NCI-H187 (cell line): ENCODE measurements around the gene NMD3.
"Not testable (repeated sequence)": the region's sequence is repeated elsewhere in the genome, so short reads cannot be mapped to it uniquely, and the experiment has no call there.

Source experiments
- DNase-seq, 2 experiments: peaks; one replicate each; lab custom pipeline; 2025; lab: John Stamatoyannopoulos, UW

The NMD3 gene

DNA sequence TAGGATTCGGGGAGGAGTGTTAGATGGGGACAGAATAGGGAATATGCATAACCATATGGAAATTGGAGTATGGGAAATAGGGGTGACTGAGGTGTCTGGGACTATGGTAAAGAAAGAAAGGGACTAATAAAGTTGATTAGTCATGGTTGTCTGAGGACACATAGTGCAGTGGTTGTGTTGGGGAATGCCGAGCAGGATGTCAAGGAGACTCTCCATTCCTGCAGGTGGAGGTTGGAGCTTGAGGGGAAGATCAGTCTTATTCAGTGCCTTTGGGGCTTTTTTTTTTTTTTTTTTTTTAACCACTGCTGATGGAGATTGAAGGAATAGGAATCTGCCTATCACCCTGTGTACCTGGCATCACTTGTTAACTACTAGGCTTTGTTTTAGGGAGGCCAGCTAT, 10.8 kb downstream of the NMD3 start:
- DNase-seq = no peak

DNA sequence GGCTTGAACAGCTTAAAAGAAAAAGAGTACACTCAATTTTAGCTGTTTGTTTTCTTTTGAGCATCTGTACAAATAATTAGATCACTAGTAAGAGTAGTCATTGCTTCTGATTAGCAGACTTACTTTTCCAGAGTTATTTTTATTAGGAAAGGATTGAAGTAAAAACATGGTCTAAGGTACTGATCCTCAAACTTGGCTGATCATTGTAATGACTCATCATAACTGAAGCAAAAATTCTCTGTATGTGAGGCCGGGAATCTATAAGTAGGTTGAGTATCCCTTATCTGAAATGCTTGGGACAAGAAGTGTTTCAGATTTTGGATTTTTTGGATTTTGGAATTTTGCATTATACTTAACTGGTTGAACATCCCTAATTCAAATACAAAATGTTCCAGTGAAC, 12.4 kb downstream of the NMD3 start:
- DNase-seq = no peak

DNA sequence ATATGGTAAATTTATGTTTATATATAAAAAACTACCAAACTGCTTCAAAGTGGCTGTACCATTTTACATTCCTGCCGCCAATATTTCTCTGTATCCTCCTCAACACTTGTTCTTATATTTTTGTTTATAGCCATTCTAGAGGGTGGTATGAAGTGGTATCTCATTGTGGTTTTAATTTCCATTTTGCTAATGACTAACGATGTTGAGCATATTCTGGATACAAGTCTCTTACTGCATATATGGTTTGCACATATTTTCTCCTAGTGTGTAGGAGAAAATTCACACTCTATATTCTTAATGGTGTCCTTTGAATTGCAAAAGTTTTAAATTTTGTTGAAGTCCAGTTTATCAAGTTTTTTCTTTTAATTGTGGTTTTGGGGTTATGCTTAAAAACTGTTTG, 15.1 kb downstream of the NMD3 start:
- DNase-seq = no peak

DNA sequence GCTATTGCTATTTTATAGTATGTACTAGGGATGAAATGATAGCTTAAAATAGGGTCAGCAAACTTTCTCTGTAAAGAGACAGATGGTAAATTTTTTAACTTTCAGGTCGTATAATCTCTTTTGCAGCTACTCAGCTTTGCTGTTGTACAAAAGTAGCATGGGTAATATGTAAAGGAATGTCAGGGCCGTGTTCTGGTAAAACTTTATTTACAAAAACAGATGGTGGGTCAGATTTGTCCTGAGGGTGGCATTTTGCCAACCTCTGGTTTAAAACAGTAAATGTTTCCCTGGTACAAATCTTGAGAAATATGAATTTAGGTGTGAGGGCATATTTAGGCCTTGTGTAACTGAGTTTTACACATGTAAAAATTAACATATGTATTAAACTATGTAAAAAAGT, 18.6 kb downstream of the NMD3 start:
- DNase-seq = no peak

DNA sequence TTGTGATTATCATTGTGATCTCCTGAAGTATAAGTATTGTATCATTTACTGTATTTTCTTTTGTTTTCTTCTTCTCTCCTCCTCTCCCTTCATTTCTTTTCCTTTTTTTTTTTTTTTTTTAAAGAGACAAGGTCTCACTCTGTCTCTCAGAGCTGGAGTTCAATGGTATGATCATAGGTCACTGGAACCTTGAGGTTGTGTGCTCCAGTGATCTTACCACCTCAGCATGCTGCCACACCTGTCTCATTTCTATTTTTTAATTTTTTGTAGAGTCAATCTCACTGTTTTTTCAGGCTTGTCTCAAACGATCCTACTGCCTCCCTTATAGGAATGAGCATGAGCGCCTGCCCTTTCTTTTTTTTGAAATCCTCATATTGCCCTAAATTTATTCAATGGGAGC, 23.4 kb downstream of the NMD3 start:
- DNase-seq = no peak

DNA sequence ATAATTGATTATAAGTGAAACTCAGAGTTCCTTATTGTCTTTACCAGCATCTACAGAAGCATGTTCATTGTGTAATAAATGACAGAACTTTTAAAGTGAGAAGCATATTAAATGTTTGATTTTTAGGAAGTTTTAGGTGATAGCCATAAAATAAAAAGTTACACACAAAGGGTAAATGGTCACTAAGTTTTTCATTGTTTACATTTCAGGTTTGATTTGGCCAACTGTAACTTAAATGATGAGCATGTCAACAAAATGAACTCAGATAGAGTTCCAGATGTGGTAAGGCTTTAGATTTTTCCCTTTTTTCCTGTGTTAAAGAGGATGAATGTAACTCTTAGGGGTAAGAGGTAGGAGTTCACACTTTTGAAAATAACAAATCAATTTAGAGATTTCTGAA, 25.9 kb downstream of the NMD3 start:
- no peak for DNase-seq

DNA sequence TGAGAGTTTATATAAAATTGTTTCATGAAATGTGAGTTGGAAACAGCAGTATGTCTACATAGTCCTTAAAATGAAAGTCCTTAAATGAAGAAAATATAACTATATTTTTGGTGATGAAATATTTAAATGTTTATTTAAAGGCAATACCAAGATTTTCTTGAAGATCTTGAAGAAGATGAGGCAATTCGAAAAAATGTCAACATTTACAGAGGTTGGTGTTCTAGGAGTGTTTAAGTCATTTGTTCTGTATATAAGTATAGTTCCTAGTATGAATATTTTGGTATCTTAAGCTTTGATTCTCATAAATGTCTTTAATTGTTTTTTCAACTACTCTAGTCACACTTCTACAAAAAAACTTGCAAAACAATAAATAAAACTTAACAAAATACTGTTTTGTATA, 29.0 kb downstream of the NMD3 start:
- DNase-seq = no peak

DNA sequence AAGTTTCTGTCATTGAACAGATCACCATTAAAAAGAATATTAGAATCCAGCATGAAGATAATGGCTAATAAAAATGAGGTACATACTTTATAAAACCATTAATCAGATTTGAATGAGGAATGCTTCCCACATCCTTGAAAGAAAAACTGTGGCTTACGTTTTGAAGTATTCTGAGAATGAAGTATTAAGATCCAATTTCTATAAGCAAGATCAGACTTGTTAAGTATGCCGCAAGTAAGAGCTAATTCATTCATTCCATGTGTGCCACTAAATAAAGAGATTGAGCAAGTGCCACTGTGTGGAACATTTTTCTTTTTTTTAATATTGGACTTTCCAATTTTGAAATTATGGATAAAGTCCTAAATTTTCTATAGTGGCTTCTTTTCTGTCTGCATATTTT, 30.6 kb downstream of the NMD3 start:
- DNase-seq = no peak

DNA sequence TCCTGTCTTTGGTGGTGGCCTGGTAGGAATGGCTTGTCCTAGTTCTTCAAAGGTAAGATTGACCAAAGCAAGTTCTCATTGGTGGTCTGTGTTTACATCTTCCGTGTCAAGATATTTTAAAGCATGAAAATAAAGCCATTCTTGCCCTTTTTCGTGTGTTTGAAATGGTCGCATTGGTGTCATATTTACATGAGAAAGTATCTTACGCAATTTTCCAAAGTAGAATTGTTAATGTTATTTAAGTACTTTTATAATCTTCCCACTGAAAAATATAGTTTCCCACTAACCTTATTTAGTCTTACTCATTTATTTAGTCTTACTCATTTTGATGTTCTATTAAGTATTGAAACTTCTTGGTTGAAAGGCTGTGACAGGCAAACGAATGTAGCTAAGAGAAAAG, 31.0 kb downstream of the NMD3 start:
- DNase-seq = no peak

DNA sequence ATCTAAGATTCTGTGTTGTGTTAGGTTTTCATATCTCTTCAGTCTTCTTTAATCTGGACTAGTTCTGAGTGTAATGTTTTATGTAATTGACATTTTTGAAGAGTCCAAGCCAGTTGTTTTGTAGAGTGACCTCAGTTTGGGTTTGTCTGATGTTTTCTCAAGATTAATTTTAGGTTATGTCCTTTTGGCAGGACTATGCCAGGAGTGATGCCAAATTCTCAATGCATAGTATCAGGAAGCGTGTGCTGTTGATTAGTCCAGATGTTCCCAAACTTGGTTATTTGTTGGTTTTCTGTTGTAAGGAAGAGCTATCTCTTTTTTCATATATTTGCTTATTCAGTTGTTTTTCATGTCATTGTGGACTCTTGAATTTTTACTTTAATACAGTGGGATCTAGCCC, 32.6 kb downstream of the NMD3 start:
- DNase-seq = no peak

DNA sequence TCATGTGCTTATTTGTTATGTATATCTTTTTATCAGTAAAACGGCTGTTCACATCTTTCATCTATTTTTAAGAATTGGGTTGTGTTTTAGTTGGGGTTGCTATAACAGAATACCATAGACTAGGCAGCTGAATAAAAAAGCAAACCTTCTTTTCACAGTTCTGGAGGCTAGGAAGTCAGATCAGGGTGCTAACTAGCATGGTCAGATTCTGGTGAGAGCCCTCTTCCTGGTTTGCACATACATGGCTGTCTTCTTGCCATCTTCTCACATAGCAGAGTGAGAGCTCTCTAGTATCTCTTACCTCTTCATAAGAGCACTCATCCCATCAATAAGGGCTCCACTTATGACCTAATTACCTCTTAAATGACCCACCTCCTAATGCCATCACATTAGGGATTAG, 33.8 kb downstream of the NMD3 start:
- DNase-seq = no peak

DNA sequence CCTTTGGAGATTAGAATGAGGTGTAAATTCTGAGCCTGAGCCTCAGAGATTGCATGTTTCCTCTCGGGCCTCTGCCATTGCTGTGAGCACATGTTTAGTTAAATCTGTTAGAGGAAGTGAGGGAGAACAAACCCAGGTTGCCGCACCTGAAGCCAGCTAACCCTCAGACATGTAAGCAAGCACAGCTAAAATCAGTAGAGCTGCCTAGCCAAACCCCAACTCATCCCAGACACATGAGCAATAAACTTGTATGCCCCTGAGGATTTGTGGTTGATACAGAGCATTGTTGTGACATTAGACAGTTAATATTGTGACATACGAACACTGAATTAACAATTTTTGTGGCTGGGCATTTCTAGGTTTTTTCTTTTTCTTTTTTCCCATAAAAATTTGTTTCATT, 41.9 kb downstream of the NMD3 start:
- DNase-seq = no peak

DNA sequence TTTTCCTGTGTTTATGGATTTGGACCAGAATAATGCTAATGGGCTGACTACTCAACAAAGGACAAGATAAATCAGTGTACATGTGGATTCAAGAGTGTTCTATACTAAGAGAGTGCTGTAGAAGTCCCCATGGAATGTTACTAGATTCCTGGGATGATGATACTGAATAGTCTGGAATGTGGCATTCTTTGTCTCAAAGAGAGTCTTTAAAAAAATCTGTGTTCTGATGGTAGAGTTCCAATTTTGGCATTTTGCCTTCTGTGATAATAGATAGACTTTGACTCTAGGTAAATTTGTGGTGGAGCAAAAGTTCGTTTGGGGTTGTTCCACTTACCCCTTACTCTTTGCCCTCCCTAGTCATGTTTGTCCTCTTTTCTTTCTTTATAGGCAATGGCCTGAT, 43.7 kb downstream of the NMD3 start:
- no peak for DNase-seq

DNA sequence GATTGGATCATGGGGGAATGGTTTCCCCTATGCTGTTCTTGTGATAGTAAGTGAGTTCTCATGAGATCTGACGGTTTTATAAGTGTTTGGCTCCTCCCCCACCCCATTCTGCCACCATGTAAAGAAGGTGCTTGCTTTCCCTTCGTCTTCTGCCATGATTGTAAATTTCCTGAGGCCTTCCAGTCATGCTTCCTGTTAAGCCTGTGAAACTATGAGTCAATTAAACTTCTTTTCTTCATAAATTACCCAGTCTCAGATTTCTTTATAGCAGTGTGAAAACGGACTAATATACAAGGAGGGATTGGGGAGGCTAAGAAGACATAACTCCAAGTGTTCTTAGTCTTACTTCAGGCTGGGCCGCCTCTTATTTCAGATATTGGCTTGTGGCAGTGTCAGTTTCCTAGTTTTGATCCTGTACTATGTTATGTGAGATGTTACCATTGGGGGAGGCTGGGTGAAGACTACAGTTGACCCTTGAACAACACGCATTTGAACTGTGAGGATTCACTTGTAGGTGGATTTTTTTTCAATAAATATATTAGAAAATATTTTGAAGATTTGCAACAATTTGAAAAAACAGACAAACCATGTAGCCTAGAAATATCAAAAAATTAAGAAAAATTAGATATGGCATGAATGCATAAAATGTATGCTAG, 44.9 kb downstream of the NMD3 start:
- DNase-seq = no peak

DNA sequence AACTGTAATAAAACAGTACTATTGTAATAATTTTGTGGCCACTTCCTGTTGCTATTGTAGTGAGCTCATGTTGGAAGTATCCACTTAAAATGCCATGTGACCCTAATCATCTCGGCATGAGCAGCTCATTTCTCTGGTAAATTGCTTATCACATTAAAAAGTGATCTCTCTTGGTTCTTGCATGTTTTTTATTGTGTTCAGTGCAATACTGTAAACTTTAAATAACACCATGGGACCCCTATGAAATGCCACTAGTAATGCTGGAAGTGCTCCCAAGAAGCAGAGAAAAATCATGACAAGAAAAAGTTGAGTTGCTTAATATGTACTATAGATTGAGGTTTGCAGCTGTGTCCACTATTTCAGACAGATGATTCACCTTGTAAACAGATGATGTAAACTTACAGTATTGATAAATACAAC, 45.6 kb downstream of the NMD3 start:
- no peak for DNase-seq

DNA sequence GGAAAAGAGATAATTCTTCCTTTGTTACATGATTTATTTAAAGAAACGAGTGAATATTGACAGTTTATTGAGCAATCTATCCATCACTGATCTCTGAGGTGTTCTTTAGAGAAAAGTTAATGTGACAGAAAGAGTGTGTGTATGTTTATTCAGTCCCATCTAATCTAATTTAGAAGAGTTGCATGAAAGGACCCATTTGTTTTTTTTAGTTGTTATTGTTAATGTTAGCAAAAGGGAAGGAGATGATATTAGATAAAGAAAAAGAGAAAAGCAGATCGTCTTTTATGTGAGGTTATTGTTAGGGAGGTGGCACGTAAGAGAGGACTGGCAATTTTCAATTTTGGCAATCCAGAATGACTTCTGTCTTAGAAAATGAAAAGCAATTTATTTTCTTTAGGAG, 46.5 kb downstream of the NMD3 start:
- no peak for DNase-seq

DNA sequence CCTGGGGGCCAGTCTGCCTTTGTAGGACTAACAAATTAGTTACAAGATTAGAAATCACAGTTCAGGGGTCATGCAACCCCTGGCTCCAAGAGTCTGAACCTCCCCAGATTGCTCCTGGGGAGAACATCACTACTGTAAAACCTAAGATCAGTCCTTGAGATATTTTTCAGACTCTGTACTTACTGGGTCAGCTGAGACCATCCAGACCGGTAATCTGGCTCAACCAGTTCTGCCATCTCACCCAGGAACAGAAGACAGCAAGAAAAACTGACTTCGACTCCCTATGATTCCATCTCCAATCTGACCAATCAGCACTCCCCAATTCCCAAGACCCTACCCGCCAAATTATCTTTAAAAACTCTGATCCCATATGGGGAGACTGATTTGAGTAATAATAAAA, 47.5 kb downstream of the NMD3 start:
- no peak for DNase-seq

DNA sequence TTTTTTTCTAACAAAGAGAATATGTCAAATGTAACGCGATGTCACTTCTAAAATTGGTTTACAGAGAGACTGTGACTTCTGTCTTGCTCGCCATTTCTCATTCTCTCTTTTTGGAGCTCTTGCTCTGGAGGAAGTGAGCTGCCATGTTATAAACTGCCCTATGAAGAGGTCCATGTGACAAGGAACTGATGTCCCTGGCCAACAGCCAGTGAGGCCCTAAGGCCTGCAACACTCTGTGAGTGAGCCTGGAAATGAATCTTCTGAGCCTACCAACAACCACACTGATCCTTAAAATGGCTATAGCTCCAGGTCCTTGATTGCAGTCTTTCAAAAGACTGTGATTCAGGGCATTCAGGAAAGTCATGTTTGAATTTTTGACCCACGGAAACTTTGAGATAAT, 49.9 kb downstream of the NMD3 start:
- no peak for DNase-seq

DNA sequence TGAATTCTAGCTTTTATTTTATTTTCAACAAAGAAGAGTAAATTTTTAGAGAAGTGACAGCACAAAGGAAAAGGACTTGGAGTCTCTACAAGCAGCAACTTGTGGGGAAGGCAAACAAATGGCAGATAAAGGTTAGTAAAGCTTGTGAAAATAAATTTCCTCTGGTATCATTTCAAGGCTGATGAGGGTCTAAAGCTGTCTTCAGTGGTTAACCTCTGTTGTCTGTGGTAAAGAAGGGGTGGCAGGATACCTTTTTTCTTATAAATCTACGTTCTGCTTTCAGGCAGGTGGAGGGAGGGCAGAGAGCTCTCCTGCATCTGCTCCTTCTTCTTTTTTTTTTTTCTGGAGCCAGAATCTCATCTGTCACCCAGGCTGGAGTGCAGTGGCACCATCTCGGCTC, 50.5 kb downstream of the NMD3 start:
- no peak for DNase-seq

DNA sequence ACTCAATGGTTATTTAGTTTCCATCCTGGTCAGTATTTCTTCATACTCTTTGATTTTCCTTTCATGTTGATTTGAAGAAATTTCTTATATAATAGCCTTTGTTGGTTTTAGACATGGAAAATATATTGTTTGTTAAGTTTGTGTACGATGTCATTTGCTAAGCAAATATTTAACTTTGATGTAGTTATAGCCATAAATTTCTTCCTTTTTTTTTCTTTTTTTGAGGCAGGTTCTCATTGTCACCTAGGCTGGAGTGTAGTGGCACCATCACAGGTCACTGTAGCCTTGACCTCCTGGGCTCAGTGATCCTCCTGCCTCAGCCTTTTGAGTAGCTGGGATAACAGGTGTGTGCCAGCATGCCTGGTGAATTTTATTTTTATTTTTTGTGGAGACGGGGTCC, 51.4 kb downstream of the NMD3 start:
- no peak for DNase-seq

DNA sequence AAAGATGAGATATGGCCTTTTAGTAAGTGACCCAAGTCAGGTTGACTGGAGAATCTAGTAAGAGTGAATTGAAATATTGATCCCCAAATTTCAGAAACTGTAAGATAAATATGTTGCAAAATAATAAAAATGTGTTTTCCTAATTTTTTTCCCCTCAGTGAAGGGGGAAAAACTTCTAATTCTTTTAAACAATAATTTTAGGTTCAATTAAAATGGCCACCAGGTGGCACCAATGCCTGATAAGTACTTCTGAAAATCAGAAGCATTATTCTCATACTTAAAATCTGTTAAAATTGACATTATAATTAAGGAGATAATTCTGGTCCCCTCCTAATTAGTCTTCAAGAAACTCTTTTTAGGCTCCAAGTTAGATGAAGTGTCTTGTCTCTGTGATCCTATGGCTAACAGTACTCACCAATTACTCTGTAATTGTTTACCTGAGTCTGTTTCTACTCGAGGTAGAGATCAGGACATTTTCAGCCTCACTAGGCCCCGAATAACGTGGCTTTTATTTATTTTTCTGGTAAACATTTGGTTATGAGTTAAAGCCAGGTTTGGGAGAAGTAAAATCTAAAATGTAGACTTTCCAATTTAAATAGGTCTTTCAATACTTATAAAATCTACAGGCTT, 52.6 kb downstream of the NMD3 start:
- DNase-seq = peak in 1 of 2 experiments; percentile 3

DNA sequence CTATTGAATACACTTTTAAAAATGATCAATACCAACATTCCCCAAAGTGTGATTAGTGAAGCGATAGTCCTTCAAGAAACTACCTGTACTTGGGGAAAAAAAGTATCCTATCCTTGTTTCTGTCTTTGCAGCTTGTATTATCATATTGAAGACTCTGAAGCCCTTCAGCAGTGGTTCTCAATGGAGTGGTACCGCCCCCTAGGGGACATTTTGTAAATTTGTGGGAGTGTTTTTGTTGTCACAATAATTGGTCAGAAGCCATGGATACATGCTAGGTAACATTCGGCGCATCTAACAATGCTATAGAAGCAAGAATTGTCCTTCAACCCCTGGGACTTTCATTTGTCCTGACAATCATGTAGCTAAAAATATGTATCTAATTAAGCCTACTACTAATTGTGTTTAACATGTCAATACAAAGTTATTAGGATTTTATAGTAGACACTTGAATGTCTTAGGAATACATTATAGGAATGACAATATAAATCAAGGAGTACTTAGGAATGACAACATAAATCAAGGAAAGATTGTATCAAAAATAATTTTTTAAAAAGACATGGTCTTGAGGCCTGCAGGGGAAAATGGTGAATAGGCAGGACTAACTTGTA, 53.7 kb downstream of the NMD3 start:
- peak; percentile 18 to 23 for DNase-seq

DNA sequence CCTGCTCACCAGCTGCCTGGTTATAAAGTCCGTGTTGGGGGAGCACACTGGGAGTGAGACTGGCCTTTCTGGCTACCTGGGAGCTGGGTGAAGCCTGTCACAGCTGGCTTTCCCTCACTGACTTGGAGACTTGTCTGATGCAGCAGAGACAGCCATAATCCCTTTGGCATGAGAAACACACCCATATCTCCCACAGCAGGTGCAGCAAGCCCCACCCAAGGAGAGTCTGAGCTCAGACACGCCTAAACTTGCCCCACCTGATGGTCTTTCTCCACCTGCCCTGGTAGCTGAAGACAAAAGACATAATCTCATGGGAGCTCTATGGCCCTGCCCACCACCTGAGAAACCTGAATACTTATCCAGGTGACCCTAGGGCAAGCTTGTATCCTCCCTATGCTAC, 54.8 kb downstream of the NMD3 start:
- peak; percentile 66 for DNase-seq

DNA sequence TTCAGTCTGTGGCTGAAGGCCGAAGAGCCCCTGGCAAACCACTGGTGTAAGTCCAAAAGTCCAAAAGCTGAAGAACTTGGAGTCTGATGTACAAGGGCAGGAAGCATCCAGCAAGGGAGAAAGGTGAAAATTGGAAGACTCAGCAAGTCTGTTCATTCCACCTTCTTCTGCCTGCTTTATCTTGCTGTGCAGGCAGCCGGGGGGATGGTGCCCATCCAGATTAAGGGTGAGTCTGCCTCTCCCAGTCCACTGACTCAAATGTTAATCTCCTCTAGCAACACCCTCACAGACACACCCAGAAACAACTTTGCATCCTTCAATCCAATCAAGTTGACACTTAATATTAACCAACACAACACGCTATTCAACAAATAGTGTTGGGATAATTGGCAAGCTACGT, 61.3 kb downstream of the NMD3 start:
- not testable (repeated sequence) for DNase-seq
